Measurements from ENCODE around the gene ACTN4. TPM values are rescaled to one million over a fixed set of nuclear protein-coding genes. Genes with fewer than 3 reads are reported as not detected.
"Not testable (repeated sequence)": the region's sequence is repeated elsewhere in the genome, so short reads cannot be mapped to it uniquely, and the experiment has no call there.

ACTN4 gene
- total and polyA plus RNA-seq, 11 donors: 100 to 307 (median 149) TPM

- 10 to 38% (median 22%) methylated on average over 8 to 42 of the region's 42 CpGs for WGBS, 4 donors
- H3K4me3 ChIP-seq: peak overlapping the region in 10 of 12 donors; percentile 23 to 54 (median 37)
- H3K27ac ChIP-seq: peak overlapping the region in 10 of 12 donors; percentile 42 to 77 (median 56)
These were observed 122.3 kb downstream of the ACTN4 start for GRCh38 chr19:38769635-38770211.

DNA sequence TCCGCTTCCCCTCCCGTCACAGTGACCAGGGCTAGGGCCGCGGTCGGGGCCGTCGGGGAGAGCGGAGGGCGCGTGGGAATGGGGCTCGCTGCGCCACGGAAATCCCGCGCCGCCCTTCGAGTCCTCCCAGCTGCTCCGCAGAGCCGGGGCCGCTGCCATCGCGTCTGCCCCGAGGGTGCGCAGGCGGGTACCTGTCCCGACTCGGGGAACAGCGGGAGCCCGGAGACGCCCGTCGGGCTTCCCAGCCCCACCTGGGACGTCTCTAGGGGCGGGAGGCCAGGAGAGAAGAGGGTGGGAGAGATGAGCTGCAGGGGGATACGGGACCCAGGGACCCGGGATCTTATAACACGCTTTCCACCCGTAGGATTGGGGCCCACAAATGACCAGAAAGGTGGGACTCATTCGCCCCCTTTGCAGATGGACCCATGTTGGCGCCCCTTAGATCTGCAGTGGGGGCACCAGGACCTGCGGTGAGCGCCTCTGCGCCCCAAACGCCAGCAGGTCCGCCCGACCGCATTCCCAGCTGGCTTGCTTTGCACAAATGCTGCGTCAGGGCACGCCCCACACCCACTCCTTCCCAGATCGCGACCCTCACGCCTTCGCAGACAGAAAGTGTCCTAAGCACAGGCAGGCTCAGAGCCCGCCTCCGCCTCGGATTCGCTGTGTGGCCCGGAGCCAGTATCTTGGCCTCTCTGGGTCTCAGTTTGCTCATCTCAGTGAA lies 122.9 kb downstream of the ACTN4 start:
- WGBS, 4 donors: 5% methylated on average over 25 to 28 of the region's 58 CpGs; no CpG with 5 or more reads in 2 of the 4 donors
- peak overlapping the region in 9 of 12 donors; percentile 12 to 75 (median 47) for H3K27ac ChIP-seq
- H3K4me3 ChIP-seq: peak overlapping the region in 10 of 12 donors; percentile 14 to 54 (median 37)
- H3K36me3 ChIP-seq; intact Hi-C loops (cut with DNase I); H3K27me3 ChIP-seq; H3K9me3 ChIP-seq: not testable (repeated sequence)
- peaks cover 0 to 12% (median 2%) of the 10 kb centered on the region in 12 donors for H3K4me1 ChIP-seq
- DNase-seq (peak in 1 of 5 donors; percentile 67), ATAC-seq (peak in 3 of 4 donors; percentile 13 to 38 (median 17))

More at GRCh38 chr19:38769635-38770211, 122.3 kb downstream of the ACTN4 start:
- intact Hi-C loops (cut with DNase I): loop anchor here in 1 of 10 donors (2.0 to 5.0 kb wide), 2 partner anchors 37 to 61 kb away; partner anchors contain the start of gene ECH1
- no peaks in the 10 kb centered on the region for H3K27me3 ChIP-seq
- H3K36me3 ChIP-seq: no peaks in the 10 kb centered on the region
- TF ChIP-seq POLR2A (IDR thresholded peaks at IDR 0.05) (no peak), CTCF (IDR thresholded peaks at IDR 0.05) (peak; percentile 67 to 97 (median 86))
- no peaks in the 10 kb centered on the region for H3K9me3 ChIP-seq
- DNase-seq (peak; percentile 90 to 98 (median 93)), ATAC-seq (peak; percentile 81 to 95 (median 90))
- H3K4me1 ChIP-seq: peaks cover 0 to 12% (median 2%) of the 10 kb centered on the region in 12 donors

GRCh38 chr19:38770949-38771275 lies 123.5 kb downstream of the ACTN4 start:
- ATAC-seq: peak; percentile 74 to 91 (median 83)
- WGBS, 4 donors: 12 to 44% (median 38%) methylated on average over 1 of the region's 22 CpGs; no CpG with 5 or more reads in 1 of the 4 donors
- H3K9me3 ChIP-seq; DNase-seq; H3K36me3 ChIP-seq; H3K27me3 ChIP-seq; intact Hi-C loops (cut with DNase I); H3K27ac ChIP-seq: not testable (repeated sequence)
- Histone ChIP-seq H3K4me1 (peaks cover 0 to 12% (median 2%) of the 10 kb centered on the region in 12 donors), H3K4me3 (peak overlapping the region in 2 of 12 donors; percentile 30 to 35)

DNA sequence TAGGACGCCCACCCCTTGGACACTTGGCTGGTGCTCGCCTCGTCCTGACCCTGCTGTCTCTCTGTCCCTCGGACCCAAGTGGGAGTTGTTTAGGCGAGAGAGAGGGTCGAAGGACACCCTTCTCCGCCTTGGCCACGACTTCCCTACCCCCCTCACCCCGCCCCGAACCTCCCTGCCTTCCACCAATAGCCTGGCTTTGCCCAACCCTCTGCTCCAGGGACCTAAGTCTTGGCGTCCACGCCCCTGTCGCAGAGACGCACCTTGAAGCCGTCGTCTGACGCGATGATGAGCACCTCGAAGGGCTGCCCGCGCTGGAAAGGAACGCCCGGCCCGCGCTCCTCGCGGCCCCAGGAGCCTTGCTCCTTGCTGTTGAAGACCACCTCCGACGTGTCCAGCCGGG lies 124.1 kb downstream of the ACTN4 start:
- H3K27me3 ChIP-seq; H3K4me3 ChIP-seq; DNase-seq; H3K9me3 ChIP-seq; ATAC-seq; H3K27ac ChIP-seq; intact Hi-C loops (cut with DNase I); H3K36me3 ChIP-seq: not testable (repeated sequence)
- WGBS, 4 donors: 47 to 66% methylated on average over 7 to 8 of the region's 30 CpGs; no CpG with 5 or more reads in 2 of the 4 donors
- H3K4me1 ChIP-seq: peaks cover 0 to 12% (median 2%) of the 10 kb centered on the region in 12 donors

DNA sequence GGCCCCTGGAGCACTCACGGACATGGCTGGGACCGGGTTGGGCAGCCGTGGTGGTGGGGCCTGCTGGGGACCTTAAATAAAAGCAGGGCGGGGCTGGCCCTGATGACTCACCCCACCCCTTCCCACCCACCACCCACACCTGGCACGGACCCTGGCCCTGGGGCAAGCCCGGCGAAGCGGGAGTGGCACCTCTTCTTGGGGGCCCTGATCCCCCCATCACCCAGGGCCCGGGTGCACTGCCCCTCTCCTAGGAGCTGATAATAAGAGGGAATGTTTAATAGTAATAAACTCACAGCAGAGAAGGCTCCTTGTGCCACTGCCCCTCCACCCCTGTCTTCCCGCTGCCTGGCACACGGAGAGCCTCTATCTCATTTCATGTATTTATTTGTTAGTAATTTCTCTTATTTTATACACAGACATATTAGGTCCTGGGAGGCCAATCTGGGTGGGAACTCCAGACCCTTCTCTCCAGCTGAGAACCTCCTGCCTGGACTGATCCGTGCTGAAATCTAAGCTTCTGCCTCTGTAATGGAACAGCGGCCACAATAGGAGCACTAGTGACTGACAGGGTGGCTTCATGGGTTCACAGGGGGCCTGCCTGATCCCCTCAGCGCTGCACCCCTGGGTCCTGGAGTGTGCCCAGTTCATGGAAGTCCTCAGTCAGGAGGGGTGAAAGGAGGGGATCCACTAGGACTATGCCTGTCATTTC lies 126.2 kb downstream of the ACTN4 start, which contains the start of gene LGALS7:
Gene LGALS7 (minus strand): TSS at position 49 of the 709 bp plus-strand sequence. CDS start 25 bp downstream, at position 24.
- TF ChIP-seq CTCF (IDR thresholded peaks at IDR 0.05): no peak
- no peak for TF ChIP-seq POLR2A (IDR thresholded peaks at IDR 0.05)
- 72 to 90% (median 81%) methylated on average over 5 to 10 of the region's 14 CpGs for WGBS, 4 donors
- intact Hi-C loops (cut with DNase I): no loop called here
- Histone ChIP-seq H3K4me1 (peaks cover 0 to 12% (median 2%) of the 10 kb centered on the region in 12 donors), H3K4me3 (no peak within 1 kb of the TSS), H3K27ac (no peak within 1 kb of the TSS), H3K36me3 (no peaks in the 10 kb centered on the region), H3K27me3 (no peaks in the 10 kb centered on the region), H3K9me3 (no peaks in the 10 kb centered on the region)
- no peak for ATAC-seq
- no peak for DNase-seq

Measured in heart left ventricle (tissue), 16 donors.